Osteocyte (in vitro differentiated cells): ENCODE measurements around the gene ACSL3. TPM values are rescaled to one million over a fixed set of nuclear protein-coding genes. Genes with fewer than 3 reads are reported as not detected.

Experiments used
- DNase-seq: peaks from one replicate; pipeline ENCODE4 v3.0.0; 2021; ENCODE audit warnings: mixed read lengths; ENCODE audit not compliant: unreplicated experiment; ENCODE audit errors: extremely low spot score
- H3K27ac Mint-ChIP-seq: one replicate; pipeline ENCODE4 v1.8.0; 2021; ENCODE audit warnings: mild to moderate bottlenecking, mixed read lengths; ENCODE audit not compliant: unreplicated experiment
- H3K27me3 Mint-ChIP-seq: one replicate; pipeline ENCODE4 v1.8.0; 2021; ENCODE audit warnings: mixed read lengths; ENCODE audit not compliant: unreplicated experiment
- H3K36me3 Mint-ChIP-seq: one replicate; pipeline ENCODE4 v1.8.0; 2021; ENCODE audit warnings: mixed read lengths; ENCODE audit not compliant: unreplicated experiment
- H3K4me1 Mint-ChIP-seq: one replicate; pipeline ENCODE4 v1.8.0; 2021; ENCODE audit warnings: mixed read lengths; ENCODE audit not compliant: unreplicated experiment
- H3K4me3 Mint-ChIP-seq: one replicate; pipeline ENCODE4 v1.8.0; 2021; ENCODE audit warnings: mild to moderate bottlenecking, moderate library complexity, mixed read lengths; ENCODE audit not compliant: unreplicated experiment
- H3K9me3 Mint-ChIP-seq: one replicate; pipeline ENCODE4 v1.8.0; 2021; ENCODE audit warnings: mixed read lengths; ENCODE audit not compliant: unreplicated experiment
- CTCF ChIP-seq: fragments of 200-600 bp; sonication (generic); IDR thresholded peaks from 2 replicates; pipeline ENCODE4 v1.5.0; 2021; ENCODE audit warnings: antibody characterized with exemption, mild to moderate bottlenecking, moderate library complexity
- total RNA-seq: library from RNA; stranded (reverse); gene quantifications from 2 replicates; pipeline ENCODE4 v1.2.1, GENCODE V29; 2021

The ACSL3 gene
- total RNA-seq, 1 donor from 2014 or later = 131 TPM

GRCh38 chr2:222926915-222927314, 66.1 kb downstream of the ACSL3 start:
- DNase-seq = no peak
- H3K36me3 Mint-ChIP-seq = peaks cover 57% of the 10 kb centered on the region
- TF ChIP-seq CTCF = no peak
- H3K4me1 Mint-ChIP-seq = peaks cover 3% of the 10 kb centered on the region
- H3K4me3 Mint-ChIP-seq = no peak overlapping the region
- H3K27ac Mint-ChIP-seq = peak overlapping the region; percentile 15
- H3K27me3 Mint-ChIP-seq = no peaks in the 10 kb centered on the region
- no peaks in the 10 kb centered on the region for H3K9me3 Mint-ChIP-seq

DNA sequence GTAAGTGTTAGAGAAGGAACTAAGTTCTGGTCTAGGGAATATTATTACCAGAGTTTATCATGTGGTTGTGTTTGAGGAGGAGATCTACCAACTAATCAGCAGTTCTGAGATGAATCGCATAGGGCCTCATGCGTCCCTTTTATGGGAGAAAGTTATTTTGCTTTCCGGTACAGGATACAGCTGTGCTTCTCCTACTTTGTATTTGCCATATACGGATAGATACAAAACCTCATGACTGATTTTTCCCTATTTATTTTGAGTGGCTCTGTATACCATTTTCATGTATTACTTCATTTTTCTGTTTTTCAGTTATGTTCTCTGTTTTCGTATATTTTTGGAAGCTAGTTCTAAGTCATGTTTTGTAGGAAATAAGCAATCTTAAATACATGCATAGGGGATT, 66.8 kb downstream of the ACSL3 start:
- DNase-seq = no peak
- Mint-ChIP-seq H3K27ac (peak overlapping the region; percentile 15), H3K4me3 (no peak overlapping the region), H3K4me1 (peaks cover 3% of the 10 kb centered on the region), H3K27me3 (no peaks in the 10 kb centered on the region), H3K36me3 (peaks cover 52% of the 10 kb centered on the region), H3K9me3 (no peaks in the 10 kb centered on the region)
- TF ChIP-seq CTCF = no peak

GRCh38 chr2:222928335-222928734, 67.5 kb downstream of the ACSL3 start:
- Mint-ChIP-seq H3K4me1 (peaks cover 3% of the 10 kb centered on the region), H3K27me3 (no peaks in the 10 kb centered on the region), H3K4me3 (no peak overlapping the region), H3K27ac (no peak overlapping the region), H3K36me3 (peaks cover 53% of the 10 kb centered on the region), H3K9me3 (no peaks in the 10 kb centered on the region)
- no peak for DNase-seq
- no peak for TF ChIP-seq CTCF

DNA sequence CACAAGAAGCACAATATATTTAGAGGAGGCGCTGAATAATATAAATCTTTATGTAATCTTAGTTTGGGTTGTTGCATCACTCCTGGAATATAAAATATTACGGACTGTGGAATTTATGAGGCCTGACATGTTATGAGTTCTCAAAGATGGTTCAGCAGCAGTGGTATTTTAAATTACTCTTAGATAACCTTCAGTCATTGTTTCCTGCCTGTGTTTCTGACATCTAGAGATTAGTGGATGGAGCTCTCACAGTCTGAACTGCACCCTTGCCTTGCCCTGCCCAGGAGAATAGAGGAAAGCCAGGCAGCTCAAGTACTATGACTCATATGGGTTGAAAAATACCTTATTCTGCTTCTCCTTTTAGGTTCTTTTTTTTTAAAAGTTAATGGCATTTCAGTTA, 70.0 kb downstream of the ACSL3 start:
- no peaks in the 10 kb centered on the region for H3K4me1 Mint-ChIP-seq
- no peak overlapping the region for H3K27ac Mint-ChIP-seq
- no peaks in the 10 kb centered on the region for H3K27me3 Mint-ChIP-seq
- no peaks in the 10 kb centered on the region for H3K9me3 Mint-ChIP-seq
- TF ChIP-seq CTCF = no peak
- H3K4me3 Mint-ChIP-seq = no peak overlapping the region
- DNase-seq = no peak
- H3K36me3 Mint-ChIP-seq = peaks cover 55% of the 10 kb centered on the region

DNA sequence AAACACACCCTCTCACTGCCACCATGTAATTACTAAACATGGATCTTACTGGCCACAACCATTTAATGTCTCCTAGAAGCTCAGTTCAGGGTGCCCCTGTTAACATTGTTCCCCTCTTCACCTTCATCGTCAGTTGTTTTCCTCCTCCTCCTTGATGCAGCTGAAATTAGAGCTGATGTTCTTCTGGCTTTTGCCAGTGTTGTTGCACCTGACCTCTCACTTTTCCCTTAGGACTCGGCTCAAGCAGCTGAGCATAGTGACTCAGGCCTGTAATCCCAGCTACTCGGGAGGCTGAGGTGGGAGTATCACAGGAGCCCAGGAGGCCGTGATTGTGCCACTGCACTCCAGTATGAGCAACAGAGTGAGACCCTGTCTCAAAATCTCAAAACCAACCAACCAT, 70.8 kb downstream of the ACSL3 start:
- no peaks in the 10 kb centered on the region for H3K4me1 Mint-ChIP-seq
- H3K9me3 Mint-ChIP-seq = no peaks in the 10 kb centered on the region
- H3K27me3 Mint-ChIP-seq = no peaks in the 10 kb centered on the region
- peak overlapping the region; percentile 3 for H3K27ac Mint-ChIP-seq
- no peak for DNase-seq
- no peak for TF ChIP-seq CTCF
- H3K36me3 Mint-ChIP-seq = peaks cover 59% of the 10 kb centered on the region
- H3K4me3 Mint-ChIP-seq = no peak overlapping the region
